ENCODE results near the gene DOCK10.

DNA sequence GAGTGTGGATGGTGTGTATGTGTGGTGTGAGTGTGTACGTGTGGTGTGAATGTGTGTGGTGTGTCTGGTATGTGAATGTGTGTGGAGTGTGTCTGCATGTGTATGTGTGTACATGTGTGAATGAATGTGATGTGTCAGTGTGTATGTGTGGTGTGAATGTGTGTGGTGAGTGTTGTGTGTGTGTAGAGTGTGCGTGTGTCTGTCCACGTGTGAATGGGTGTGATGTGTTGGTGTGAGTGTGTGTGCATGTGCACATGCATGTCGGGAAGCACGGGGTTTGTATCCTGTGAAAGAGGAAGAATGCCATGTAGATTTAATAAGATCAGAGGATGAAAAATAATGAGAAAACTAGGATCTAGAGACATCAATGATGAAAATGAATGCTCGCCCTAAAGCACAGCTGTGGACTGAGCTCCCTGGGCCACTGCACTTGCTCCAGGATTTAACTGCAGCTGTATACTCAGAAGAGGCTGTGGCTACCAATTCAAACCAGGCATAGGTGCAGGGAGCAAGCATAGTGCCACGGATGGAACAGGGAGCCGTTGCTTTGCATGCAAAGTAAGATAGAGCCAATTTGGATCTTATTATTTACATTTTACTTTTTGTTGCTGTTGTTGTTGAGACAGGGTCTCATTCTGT is 122.7 kb downstream of the DOCK10 start:
- TF ChIP-seq SRSF9 (IDR thresholded peaks at IDR 0.05; ENCODE audit: borderline replicate concordance, low read depth, low read length) = no peak
- TF ChIP-seq FOXJ2 (tag; IDR thresholded peaks at IDR 0.05) = no peak
- TF ChIP-seq MAZ (CRISPR knock-in tag; conservative IDR thresholded peaks at IDR 0.05 in 1 of 2, IDR thresholded peaks at IDR 0.05 in 1 of 2) = no peak
- TF ChIP-seq ZNF274 (IDR thresholded peaks at IDR 0.05; ENCODE audit: borderline replicate concordance, low read depth, low read length) = no peak
- TF ChIP-seq, protein P1, sequence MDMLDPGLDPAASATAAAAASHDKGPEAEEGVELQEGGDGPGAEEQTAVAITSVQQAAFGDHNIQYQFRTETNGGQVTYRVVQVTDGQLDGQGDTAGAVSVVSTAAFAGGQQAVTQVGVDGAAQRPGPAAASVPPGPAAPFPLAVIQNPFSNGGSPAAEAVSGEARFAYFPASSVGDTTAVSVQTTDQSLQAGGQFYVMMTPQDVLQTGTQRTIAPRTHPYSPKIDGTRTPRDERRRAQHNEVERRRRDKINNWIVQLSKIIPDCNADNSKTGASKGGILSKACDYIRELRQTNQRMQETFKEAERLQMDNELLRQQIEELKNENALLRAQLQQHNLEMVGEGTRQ (CRISPR knock-in tag; IDR thresholded peaks at IDR 0.05) = no peak
- no peak for TF ChIP-seq KLF6 (CRISPR knock-in tag; IDR thresholded peaks at IDR 0.05; ENCODE audit: borderline replicate concordance)
- no peak for TF ChIP-seq EZH2 (IDR thresholded peaks at IDR 0.05; ENCODE audit: borderline replicate concordance, low read depth, low read length)

All from K562 (cell line).